WTC11 (cell line): Measurements from ENCODE around the gene TNFRSF11A. TPM values are rescaled to one million over a fixed set of nuclear protein-coding genes. Genes with fewer than 3 reads are reported as not detected.

Source experiments
- ATAC-seq: fragments of 200-7000 bp; cut with Tn5 transposase; 2 replicates; pipeline ENCODE4 v1.10.0; 2021; ENCODE audit warnings: mild to moderate bottlenecking, moderate library complexity
- CTCF ChIA-PET: fragments of 300-600 bp; sonication (Branson Sonifier 250); formaldehyde crosslinking; loops from one replicate; lab custom pipeline; 2021; ENCODE audit warnings: antibody characterized with exemption; lab: Charles Lee
- POLR2A ChIA-PET: fragments of 350-600 bp; sonication (Branson Sonifier 250); formaldehyde crosslinking; loops from one replicate; lab custom pipeline; 2021; ENCODE audit warnings: antibody characterized with exemption; lab: Charles Lee
- DNase-seq: peaks from one replicate; pipeline ENCODE4 v3.0.0; 2021; ENCODE audit warnings: low spot score
- H3K27ac Mint-ChIP-seq: 2 replicates; pipeline ENCODE4 v1.8.0; 2021; ENCODE audit warnings: mixed read lengths
- H3K27me3 Mint-ChIP-seq: 2 replicates; pipeline ENCODE4 v1.8.0; 2021; ENCODE audit warnings: low read depth, mild to moderate bottlenecking, moderate library complexity, mixed read lengths
- H3K36me3 Mint-ChIP-seq: 2 replicates; pipeline ENCODE4 v1.8.0; 2021; ENCODE audit warnings: mixed read lengths
- H3K4me1 Mint-ChIP-seq: 2 replicates; pipeline ENCODE4 v1.8.0; 2022; ENCODE audit warnings: mixed read lengths
- H3K4me3 Mint-ChIP-seq: 2 replicates; pipeline ENCODE4 v1.8.0; 2021; ENCODE audit warnings: mild to moderate bottlenecking, moderate library complexity, mixed read lengths
- H3K9me3 Mint-ChIP-seq: 2 replicates; pipeline ENCODE4 v1.8.0; 2021; ENCODE audit warnings: mixed read lengths
- CREM ChIP-seq: sonication (generic); formaldehyde crosslinking; IDR thresholded peaks from 2 replicates; pipeline ENCODE4 v1.8.1; 2022; ENCODE audit warnings: mild to moderate bottlenecking, missing genetic modification reagents, moderate library complexity
- EMX1 ChIP-seq: fragments of 250-450 bp; sonication (Bioruptor Pico); IDR thresholded peaks from 2 replicates; pipeline ENCODE4 v1.8.0; 2021; ENCODE audit warnings: mild to moderate bottlenecking
- GABPB1 ChIP-seq: sonication (generic); formaldehyde crosslinking; IDR thresholded peaks from 2 replicates; pipeline ENCODE4 v1.8.1; 2023; ENCODE audit warnings: mild to moderate bottlenecking, missing genetic modification reagents
- IRF2 ChIP-seq: sonication (generic); formaldehyde crosslinking; IDR thresholded peaks from 2 replicates; pipeline ENCODE4 v1.8.0; 2022; ENCODE audit warnings: low read depth, missing genetic modification reagents, borderline replicate concordance
- KAT7 ChIP-seq: sonication (generic); formaldehyde crosslinking; IDR thresholded peaks from 2 replicates; pipeline ENCODE4 v1.8.1; 2023; ENCODE audit warnings: missing genetic modification reagents, mild to moderate bottlenecking, borderline replicate concordance
- MAX ChIP-seq: sonication (generic); formaldehyde crosslinking; IDR thresholded peaks from 2 replicates; pipeline ENCODE4 v1.8.0; 2022; ENCODE audit warnings: mild to moderate bottlenecking, missing genetic modification reagents
- NFYB ChIP-seq: sonication (generic); formaldehyde crosslinking; conservative IDR thresholded peaks from 2 replicates; pipeline ENCODE4 v1.8.0; 2022; ENCODE audit warnings: low read depth, missing genetic modification reagents
- NR1H2 ChIP-seq: sonication (generic); formaldehyde crosslinking; IDR thresholded peaks from 2 replicates; pipeline ENCODE4 v1.9.0; 2021; ENCODE audit warnings: mild to moderate bottlenecking, moderate library complexity, missing genetic modification reagents
- RORB ChIP-seq: fragments of 250-450 bp; sonication (Bioruptor Pico); IDR thresholded peaks from 2 replicates; pipeline ENCODE4 v1.9.0; 2021; ENCODE audit warnings: mild to moderate bottlenecking
- SOX15 ChIP-seq: fragments of 250-450 bp; sonication (Bioruptor Pico); IDR thresholded peaks from 2 replicates; pipeline ENCODE4 v1.9.0; 2021; ENCODE audit warnings: mild to moderate bottlenecking
- TCF7 ChIP-seq: sonication (generic); formaldehyde crosslinking; IDR thresholded peaks from 2 replicates; pipeline ENCODE4 v1.8.0; 2022; ENCODE audit warnings: mild to moderate bottlenecking, low read depth, missing genetic modification reagents, moderate library complexity
- TEAD1 ChIP-seq: sonication (generic); formaldehyde crosslinking; IDR thresholded peaks from 2 replicates; pipeline ENCODE4 v1.8.0; 2022; ENCODE audit warnings: mild to moderate bottlenecking, missing genetic modification reagents
- TEAD4 ChIP-seq: sonication (generic); formaldehyde crosslinking; IDR thresholded peaks from 2 replicates; pipeline ENCODE4 v1.8.0; 2022; ENCODE audit warnings: mild to moderate bottlenecking, missing genetic modification reagents
- ZNF121 ChIP-seq: sonication (generic); formaldehyde crosslinking; IDR thresholded peaks from 2 replicates; pipeline ENCODE4 v1.8.0; 2023; ENCODE audit warnings: missing genetic modification reagents
- ZNF416 ChIP-seq: fragments of 250-450 bp; sonication (Bioruptor Pico); IDR thresholded peaks from 2 replicates; pipeline ENCODE4 v1.9.0; 2021; ENCODE audit warnings: mild to moderate bottlenecking, inconsistent platforms
- ZNF423 ChIP-seq: fragments of 250-450 bp; sonication (Bioruptor Pico); IDR thresholded peaks from 2 replicates; pipeline ENCODE4 v2.1.2; 2022; ENCODE audit warnings: mild to moderate bottlenecking, moderate library complexity
- total RNA-seq: library from RNA; stranded (reverse); gene quantifications from 3 replicates; pipeline ENCODE4 v1.2.3, GENCODE V29; 2021
- TF ChIP-seq, protein P1 (sequence below): sonication (generic); formaldehyde crosslinking; IDR thresholded peaks from 2 replicates; pipeline ENCODE4 v1.8.0; 2022; ENCODE audit warnings: mild to moderate bottlenecking, missing genetic modification reagents
- TF ChIP-seq, protein P2 (sequence below): sonication (generic); formaldehyde crosslinking; IDR thresholded peaks from 2 replicates; pipeline ENCODE4 v1.8.0; 2023; ENCODE audit warnings: missing genetic modification reagents

TNFRSF11A gene
- total RNA-seq, 1 experiment from 2014 or later, result 4.9 TPM

DNA sequence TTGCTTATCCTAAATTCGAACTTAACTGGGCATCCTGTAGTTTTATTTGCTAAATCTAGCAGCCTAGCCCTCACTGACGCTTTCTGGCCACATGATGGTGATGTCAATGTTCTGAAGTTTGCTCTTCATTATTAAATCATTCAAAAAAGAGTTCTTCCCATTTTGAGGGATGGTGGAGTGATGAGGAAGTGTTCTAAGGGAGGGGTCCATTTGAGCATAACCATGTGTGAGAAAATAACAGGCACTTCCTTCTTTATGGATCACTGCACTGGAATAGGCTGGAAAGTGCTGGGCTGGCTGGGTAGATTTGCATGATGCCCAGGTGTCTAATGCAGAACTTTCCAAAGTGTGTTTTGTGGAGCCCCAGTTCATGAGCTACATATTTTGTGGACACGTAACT, 74.2 kb downstream of the TNFRSF11A start (continued):
- TF ChIP-seq, protein P1, sequence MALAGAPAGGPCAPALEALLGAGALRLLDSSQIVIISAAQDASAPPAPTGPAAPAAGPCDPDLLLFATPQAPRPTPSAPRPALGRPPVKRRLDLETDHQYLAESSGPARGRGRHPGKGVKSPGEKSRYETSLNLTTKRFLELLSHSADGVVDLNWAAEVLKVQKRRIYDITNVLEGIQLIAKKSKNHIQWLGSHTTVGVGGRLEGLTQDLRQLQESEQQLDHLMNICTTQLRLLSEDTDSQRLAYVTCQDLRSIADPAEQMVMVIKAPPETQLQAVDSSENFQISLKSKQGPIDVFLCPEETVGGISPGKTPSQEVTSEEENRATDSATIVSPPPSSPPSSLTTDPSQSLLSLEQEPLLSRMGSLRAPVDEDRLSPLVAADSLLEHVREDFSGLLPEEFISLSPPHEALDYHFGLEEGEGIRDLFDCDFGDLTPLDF (CRISPR knock-in tag), result no peak
- no peak for TF ChIP-seq GABPB1 (CRISPR knock-in tag)

DNA sequence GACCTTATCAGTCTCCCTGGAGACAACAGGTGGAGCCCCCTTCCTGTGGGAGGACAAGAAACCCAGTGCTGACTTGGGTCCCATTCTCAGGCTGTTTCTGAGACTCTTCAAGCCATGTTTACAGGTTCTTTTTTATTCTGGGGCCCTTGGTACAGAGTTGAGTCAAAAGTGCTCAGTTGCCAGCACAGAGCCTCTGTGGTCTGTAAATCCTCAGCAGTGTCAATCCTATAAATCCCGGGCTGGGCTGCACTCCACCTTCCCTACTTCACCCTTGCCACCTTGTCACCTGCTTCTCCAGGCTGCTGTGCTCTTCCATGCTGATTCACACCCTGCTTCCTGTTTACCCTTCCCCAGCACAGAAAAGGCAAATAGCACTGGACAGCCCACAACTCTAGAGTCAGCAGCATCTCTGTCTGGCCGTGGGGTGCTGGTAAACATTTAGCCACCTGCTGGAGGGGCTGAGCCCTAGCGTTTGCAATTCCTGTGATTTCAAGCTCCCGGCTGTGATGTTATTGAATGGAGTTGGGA, 74.7 kb downstream of the TNFRSF11A start:
- ChIA-PET POLR2A (no interaction called here), CTCF (interaction anchor here (0.6 to 1.6 kb wide), 6 partner anchors 10 to 76 kb away, joined by 3 to 10 read pairs (median 4); no protein-coding TSS in a partner anchor)
- Mint-ChIP-seq H3K27ac (no peak overlapping the region), H3K4me3 (no peak overlapping the region), H3K4me1 (peaks cover 22% of the 10 kb centered on the region), H3K36me3 (peaks cover 11% of the 10 kb centered on the region), H3K27me3 (no peaks in the 10 kb centered on the region), H3K9me3 (peaks cover 25% of the 10 kb centered on the region)
- ATAC-seq (peak; percentile 91), DNase-seq (peak; percentile 37)
- TF ChIP-seq, protein P1 (CRISPR knock-in tag), result no peak
- TF ChIP-seq CREM (CRISPR knock-in tag), result no peak

GRCh38 chr18:62400916-62401315, 75.8 kb downstream of the TNFRSF11A start:
- Mint-ChIP-seq H3K36me3 (peaks cover 11% of the 10 kb centered on the region), H3K27me3 (no peaks in the 10 kb centered on the region), H3K27ac (no peak overlapping the region), H3K4me1 (peaks cover 22% of the 10 kb centered on the region), H3K9me3 (peaks cover 18% of the 10 kb centered on the region), H3K4me3 (no peak overlapping the region)
- ChIA-PET CTCF (interaction anchor here (0.9 to 1.6 kb wide), 3 partner anchors 50 to 77 kb away, joined by 3 to 10 read pairs (median 5); no protein-coding TSS in a partner anchor), POLR2A (no interaction called here)
- DNase-seq (no peak), ATAC-seq (no peak)
- TF ChIP-seq TCF7, result no peak
- no peak for TF ChIP-seq ZNF121
- TF ChIP-seq ZNF416 (CRISPR knock-in tag), result no peak
- TF ChIP-seq IRF2 (CRISPR knock-in tag), result no peak
- no peak for TF ChIP-seq NR1H2 (CRISPR knock-in tag)
- no peak for TF ChIP-seq ZNF423 (CRISPR knock-in tag)
- TF ChIP-seq GABPB1 (CRISPR knock-in tag), result no peak
- TF ChIP-seq MAX, result no peak
- no peak for TF ChIP-seq KAT7 (CRISPR knock-in tag)
- TF ChIP-seq NFYB, result no peak
- TF ChIP-seq TEAD4 (CRISPR knock-in tag), result no peak
- no peak for TF ChIP-seq TEAD1

DNA sequence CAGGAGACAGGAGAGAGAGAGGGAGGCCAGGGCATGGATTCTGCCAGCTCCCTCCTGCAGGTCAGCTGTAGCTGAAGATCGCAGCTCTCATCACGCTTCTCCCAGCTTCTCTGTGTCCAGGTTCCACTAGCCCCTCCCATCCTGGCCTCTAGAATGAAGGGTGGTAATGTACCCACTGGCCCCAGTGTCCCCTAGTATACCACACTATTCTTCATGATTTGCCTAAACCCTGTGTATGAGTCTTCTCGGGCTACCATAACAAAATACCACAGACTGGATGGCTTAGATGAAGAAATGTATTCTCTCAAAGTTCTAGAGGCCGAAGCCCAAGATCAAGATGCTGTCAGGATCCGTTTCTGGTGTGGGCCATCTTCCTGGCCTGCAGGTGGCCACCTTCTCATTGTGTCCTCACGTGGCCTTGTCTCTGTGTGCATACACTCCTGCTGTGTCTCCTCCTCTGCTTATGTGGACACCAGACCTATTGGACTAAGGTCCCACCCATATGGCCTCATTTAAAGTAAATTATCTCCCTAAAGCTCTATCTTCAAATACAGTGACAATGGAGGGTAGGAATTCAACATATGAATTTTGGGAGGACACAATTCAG, 77.3 kb downstream of the TNFRSF11A start:
- Mint-ChIP-seq H3K4me3 (no peak overlapping the region), H3K27me3 (no peaks in the 10 kb centered on the region), H3K4me1 (peaks cover 20% of the 10 kb centered on the region), H3K36me3 (peaks cover 11% of the 10 kb centered on the region), H3K9me3 (peaks cover 16% of the 10 kb centered on the region), H3K27ac (no peak overlapping the region)
- TF ChIP-seq EMX1 (CRISPR knock-in tag), result no peak
- TF ChIP-seq, protein P2, sequence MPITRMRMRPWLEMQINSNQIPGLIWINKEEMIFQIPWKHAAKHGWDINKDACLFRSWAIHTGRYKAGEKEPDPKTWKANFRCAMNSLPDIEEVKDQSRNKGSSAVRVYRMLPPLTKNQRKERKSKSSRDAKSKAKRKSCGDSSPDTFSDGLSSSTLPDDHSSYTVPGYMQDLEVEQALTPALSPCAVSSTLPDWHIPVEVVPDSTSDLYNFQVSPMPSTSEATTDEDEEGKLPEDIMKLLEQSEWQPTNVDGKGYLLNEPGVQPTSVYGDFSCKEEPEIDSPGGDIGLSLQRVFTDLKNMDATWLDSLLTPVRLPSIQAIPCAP (CRISPR knock-in tag), result no peak
- TF ChIP-seq CREM (CRISPR knock-in tag), result no peak
- TF ChIP-seq RORB (CRISPR knock-in tag), result no peak
- TF ChIP-seq SOX15 (CRISPR knock-in tag), result no peak
- ATAC-seq (no peak), DNase-seq (no peak)
- ChIA-PET POLR2A (no interaction called here), CTCF (interaction anchor here (0.9 to 1.5 kb wide), 3 partner anchors 23 to 164 kb away, joined by 3 to 5 read pairs (median 3); no protein-coding TSS in a partner anchor)
